HTERT RPE-1 (cell line): Measurements from ENCODE around the gene DUSP5.

Experiments used
- in situ Hi-C: fragments of 300-500 bp; cut with MboI; formaldehyde crosslinking; loops from 4 replicates; pipeline ENCODE4 v1.14.3; 2020; ENCODE audit warnings: low sequenced_read_pairs

Gene DUSP5

GRCh38 chr10:110535958-110536891 is 38.5 kb downstream of the DUSP5 start:
- in situ Hi-C loops = no loop called here

- in situ Hi-C loops = no loop called here
Observed at GRCh38 chr10:110539091-110539490, 41.4 kb downstream of the DUSP5 start.

GRCh38 chr10:110540031-110540430 is 42.3 kb downstream of the DUSP5 start:
- in situ Hi-C loops = no loop called here

GRCh38 chr10:110544958-110545537 is 47.3 kb downstream of the DUSP5 start:
- in situ Hi-C loops = no loop called here

- in situ Hi-C loops = no loop called here
Observed at GRCh38 chr10:110546077-110546476, 48.4 kb downstream of the DUSP5 start.

- in situ Hi-C loops = no loop called here
Observed at GRCh38 chr10:110546499-110547110, 48.9 kb downstream of the DUSP5 start.

- in situ Hi-C loops = no loop called here
Observed at GRCh38 chr10:110547139-110547761, 49.5 kb downstream of the DUSP5 start.

- in situ Hi-C loops = no loop called here
Observed at GRCh38 chr10:110548002-110548401, 50.3 kb downstream of the DUSP5 start.

GRCh38 chr10:110549211-110549610 is 51.5 kb downstream of the DUSP5 start:
- in situ Hi-C loops = no loop called here

GRCh38 chr10:110553905-110554304 is 56.2 kb downstream of the DUSP5 start:
- in situ Hi-C loops = loop anchor here (25.0 kb wide), 1 partner anchor 242 kb away; the partner anchor contains the start of gene SMNDC1

GRCh38 chr10:110556296-110556695 is 58.6 kb downstream of the DUSP5 start:
- in situ Hi-C loops = loop anchor here (25.0 kb wide), 1 partner anchor 244 kb away; the partner anchor contains the start of gene SMNDC1

GRCh38 chr10:110556969-110557601 is 59.4 kb downstream of the DUSP5 start:
- in situ Hi-C loops = loop anchor here (25.0 kb wide), 1 partner anchor 245 kb away; the partner anchor contains the start of gene SMNDC1

- in situ Hi-C loops = loop anchor here (25.0 kb wide), 1 partner anchor 246 kb away; the partner anchor contains the start of gene SMNDC1
Observed at GRCh38 chr10:110558041-110558440, 60.3 kb downstream of the DUSP5 start.

GRCh38 chr10:110560012-110560411 is 62.3 kb downstream of the DUSP5 start:
- in situ Hi-C loops = loop anchor here (25.0 kb wide), 1 partner anchor 248 kb away; the partner anchor contains the start of gene SMNDC1
